Central memory CD8-positive, alpha-beta T cell (primary cell): ENCODE results near the gene TNFSF15.

ENCODE experiments used
- ATAC-seq: fragments of 150-1000 bp; cut with Tn5 transposase; replicated peaks from 2 replicates; pipeline ENCODE4 v1.10.0; 2022; ENCODE audit warnings: mild to moderate bottlenecking, moderate FRiP score, moderate number of reproducible peaks; ENCODE audit not compliant: poor library complexity, severe bottlenecking; ENCODE audit errors: extremely low read depth
- DNase-seq, 2 donors: peaks; one replicate each; pipeline ENCODE4 v3.0.0; 2021; ENCODE audit warnings: low spot score in 2 of 2
- H3K27ac Mint-ChIP-seq: one replicate; pipeline ENCODE4 v1.8.0; 2022; ENCODE audit warnings: low read depth, mild to moderate bottlenecking, moderate library complexity, mixed read lengths
- H3K27me3 Mint-ChIP-seq: one replicate; pipeline ENCODE4 v1.8.0; 2022; ENCODE audit warnings: mixed read lengths
- H3K36me3 Mint-ChIP-seq: one replicate; pipeline ENCODE4 v1.8.0; 2022; ENCODE audit warnings: mild to moderate bottlenecking, moderate library complexity, mixed read lengths; ENCODE audit not compliant: insufficient read depth
- H3K4me1 Mint-ChIP-seq: one replicate; pipeline ENCODE4 v1.8.0; 2022; ENCODE audit warnings: mixed read lengths
- H3K4me3 Mint-ChIP-seq: one replicate; pipeline ENCODE4 v1.8.0; 2022; ENCODE audit warnings: mild to moderate bottlenecking, moderate library complexity, mixed read lengths
- H3K9me3 Mint-ChIP-seq: one replicate; pipeline ENCODE4 v1.8.0; 2022; ENCODE audit warnings: mixed read lengths

The TNFSF15 gene

GRCh38 chr9:114792396-114792795 is 13.4 kb downstream of the TNFSF15 start:
- DNase-seq, result no peak
- no peak overlapping the region for H3K4me3 Mint-ChIP-seq
- ATAC-seq, result no peak
- H3K9me3 Mint-ChIP-seq, result no peaks in the 10 kb centered on the region
- H3K27me3 Mint-ChIP-seq, result no peaks in the 10 kb centered on the region
- H3K36me3 Mint-ChIP-seq, result no peaks in the 10 kb centered on the region
- no peak overlapping the region for H3K27ac Mint-ChIP-seq
- no peaks in the 10 kb centered on the region for H3K4me1 Mint-ChIP-seq

GRCh38 chr9:114791736-114792135 is 14.1 kb downstream of the TNFSF15 start:
- no peaks in the 10 kb centered on the region for H3K9me3 Mint-ChIP-seq
- H3K4me1 Mint-ChIP-seq, result no peaks in the 10 kb centered on the region
- H3K27ac Mint-ChIP-seq, result no peak overlapping the region
- H3K4me3 Mint-ChIP-seq, result no peak overlapping the region
- no peaks in the 10 kb centered on the region for H3K27me3 Mint-ChIP-seq
- no peak for DNase-seq
- no peaks in the 10 kb centered on the region for H3K36me3 Mint-ChIP-seq
- ATAC-seq, result no peak

DNA sequence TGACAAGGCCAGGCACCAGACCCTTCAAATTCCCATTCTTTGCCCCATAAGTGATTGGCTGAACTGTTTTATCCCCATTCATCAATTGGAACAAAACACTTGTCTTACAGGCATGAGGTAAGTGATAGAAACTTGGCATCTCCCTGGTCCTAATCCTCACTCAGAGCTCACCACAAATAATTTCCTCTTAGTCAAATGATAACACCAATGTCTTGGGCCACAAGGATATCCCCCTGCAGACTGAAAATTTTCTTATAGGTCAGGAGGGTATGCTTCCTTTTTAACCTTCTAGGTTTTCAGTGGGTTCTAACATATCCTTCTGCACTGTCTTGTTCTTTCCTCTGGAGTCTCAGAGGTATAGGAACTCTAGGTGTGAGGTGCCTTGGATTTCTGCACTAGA is 14.5 kb downstream of the TNFSF15 start:
- H3K27me3 Mint-ChIP-seq, result no peaks in the 10 kb centered on the region
- H3K4me3 Mint-ChIP-seq, result no peak overlapping the region
- no peaks in the 10 kb centered on the region for H3K9me3 Mint-ChIP-seq
- no peak for ATAC-seq
- no peaks in the 10 kb centered on the region for H3K36me3 Mint-ChIP-seq
- H3K27ac Mint-ChIP-seq, result no peak overlapping the region
- no peaks in the 10 kb centered on the region for H3K4me1 Mint-ChIP-seq
- DNase-seq, result no peak

DNA sequence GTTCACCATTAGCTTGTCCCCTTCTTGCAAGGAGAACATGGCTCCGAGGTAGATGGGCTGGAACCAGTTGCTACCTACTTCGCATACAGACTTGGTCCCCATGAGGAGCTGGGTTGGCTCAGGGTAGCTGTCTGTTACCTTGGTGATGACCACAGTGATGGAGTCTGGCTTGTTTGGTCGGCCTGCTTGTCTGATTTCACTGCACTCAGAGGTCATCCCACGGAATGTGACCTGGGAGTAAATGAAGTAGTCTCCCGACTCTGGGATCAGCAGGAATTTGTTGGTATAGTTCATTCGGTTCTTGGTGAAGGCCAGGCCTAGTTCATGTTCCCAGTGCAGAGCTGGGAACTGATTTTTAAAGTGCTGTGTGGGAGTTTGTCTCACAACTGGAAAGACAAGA is 15.3 kb downstream of the TNFSF15 start:
- Mint-ChIP-seq H3K4me1 (no peaks in the 10 kb centered on the region), H3K27me3 (peaks cover 2% of the 10 kb centered on the region), H3K9me3 (no peaks in the 10 kb centered on the region), H3K27ac (no peak overlapping the region), H3K4me3 (no peak overlapping the region), H3K36me3 (no peaks in the 10 kb centered on the region)
- DNase-seq (no peak), ATAC-seq (no peak)

- no peak for DNase-seq
- no peaks in the 10 kb centered on the region for H3K36me3 Mint-ChIP-seq
- H3K27me3 Mint-ChIP-seq, result peaks cover 6% of the 10 kb centered on the region
- H3K27ac Mint-ChIP-seq, result no peak overlapping the region
- no peaks in the 10 kb centered on the region for H3K9me3 Mint-ChIP-seq
- H3K4me1 Mint-ChIP-seq, result no peaks in the 10 kb centered on the region
- ATAC-seq, result no peak
- no peak overlapping the region for H3K4me3 Mint-ChIP-seq
Measured at GRCh38 chr9:114789006-114789405, 16.8 kb downstream of the TNFSF15 start.

GRCh38 chr9:114787781-114788498 is 17.9 kb downstream of the TNFSF15 start:
- H3K4me1 Mint-ChIP-seq, result no peaks in the 10 kb centered on the region
- peaks cover 6% of the 10 kb centered on the region for H3K27me3 Mint-ChIP-seq
- no peaks in the 10 kb centered on the region for H3K36me3 Mint-ChIP-seq
- H3K27ac Mint-ChIP-seq, result no peak overlapping the region
- ATAC-seq (no peak), DNase-seq (no peak)
- H3K4me3 Mint-ChIP-seq, result no peak overlapping the region
- H3K9me3 Mint-ChIP-seq, result no peaks in the 10 kb centered on the region

DNA sequence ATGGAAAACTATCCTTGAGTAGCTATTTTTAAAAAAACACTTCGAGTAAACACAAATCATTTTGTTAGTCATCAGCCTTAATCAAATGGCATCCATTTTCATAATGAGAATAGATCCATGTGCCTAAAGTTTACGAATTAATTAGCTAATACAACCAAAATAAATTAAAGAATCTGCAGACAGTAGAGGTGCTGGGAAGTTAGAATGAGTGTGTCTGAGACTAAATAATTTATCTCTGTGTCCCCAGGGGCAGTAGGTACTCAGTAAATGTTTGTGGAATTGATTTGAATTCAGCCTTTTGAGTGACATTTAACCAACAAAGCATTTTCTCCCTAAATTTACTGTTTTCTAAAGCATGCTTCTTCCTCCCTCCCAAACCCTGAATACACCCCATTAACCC is 18.6 kb downstream of the TNFSF15 start:
- Mint-ChIP-seq H3K9me3 (no peaks in the 10 kb centered on the region), H3K4me3 (no peak overlapping the region), H3K36me3 (no peaks in the 10 kb centered on the region), H3K27ac (no peak overlapping the region), H3K4me1 (no peaks in the 10 kb centered on the region), H3K27me3 (peaks cover 6% of the 10 kb centered on the region)
- no peak for DNase-seq
- ATAC-seq, result no peak

GRCh38 chr9:114785866-114786650 is 19.8 kb downstream of the TNFSF15 start:
- Mint-ChIP-seq H3K4me1 (no peaks in the 10 kb centered on the region), H3K36me3 (no peaks in the 10 kb centered on the region), H3K9me3 (no peaks in the 10 kb centered on the region), H3K4me3 (no peak overlapping the region), H3K27me3 (peaks cover 6% of the 10 kb centered on the region), H3K27ac (no peak overlapping the region)
- DNase-seq, result no peak
- ATAC-seq, result no peak

DNA sequence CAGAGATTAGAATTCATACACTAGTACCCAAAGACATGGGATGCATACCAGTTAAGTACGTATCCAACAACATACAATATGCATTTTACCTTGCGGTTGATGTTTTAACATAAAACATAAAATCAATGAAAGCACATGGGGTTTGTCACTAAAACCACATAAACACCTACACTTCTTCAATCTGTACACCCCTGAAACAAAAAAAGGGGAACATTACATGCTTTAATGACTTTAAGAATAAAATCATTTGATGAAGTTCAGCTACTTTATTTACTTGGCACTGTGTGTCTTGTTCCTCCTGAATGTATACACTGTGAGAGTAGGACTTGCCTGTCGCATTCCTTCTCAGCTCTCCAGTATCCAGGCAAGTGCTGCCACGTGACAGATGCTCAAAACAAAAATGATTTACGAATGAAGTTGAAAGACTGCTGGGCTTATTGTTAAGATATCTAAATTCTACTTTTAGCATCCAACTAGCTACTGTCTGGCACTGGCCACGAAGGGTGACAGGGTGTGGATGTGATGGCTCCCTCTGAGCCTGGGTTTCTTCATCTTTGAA is 21.0 kb downstream of the TNFSF15 start:
- DNase-seq (no peak), ATAC-seq (no peak)
- H3K4me1 Mint-ChIP-seq, result no peaks in the 10 kb centered on the region
- H3K36me3 Mint-ChIP-seq, result no peaks in the 10 kb centered on the region
- H3K27me3 Mint-ChIP-seq, result peaks cover 6% of the 10 kb centered on the region
- no peak overlapping the region for H3K4me3 Mint-ChIP-seq
- no peaks in the 10 kb centered on the region for H3K9me3 Mint-ChIP-seq
- no peak overlapping the region for H3K27ac Mint-ChIP-seq

DNA sequence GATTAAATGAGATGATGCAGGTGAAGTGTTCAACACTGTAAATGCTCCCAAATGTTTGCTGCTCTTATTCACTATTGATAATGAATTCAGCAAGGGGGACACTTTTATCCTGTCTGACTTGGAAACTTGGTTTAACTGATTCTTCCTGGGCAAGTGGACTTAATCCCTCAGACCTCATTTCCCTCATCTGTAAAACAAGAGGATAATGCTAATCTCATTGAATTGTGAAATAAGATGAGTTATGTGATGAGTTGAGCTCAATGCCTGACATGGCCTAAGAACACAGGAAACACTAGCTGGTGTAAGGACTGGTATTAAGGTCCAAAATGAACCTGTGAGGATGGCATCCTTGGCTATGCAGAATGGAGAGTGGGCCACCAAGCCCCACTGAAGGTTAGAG is 23.3 kb downstream of the TNFSF15 start:
- ATAC-seq (no peak), DNase-seq (no peak)

GRCh38 chr9:114779352-114779845 is 26.4 kb downstream of the TNFSF15 start:
- no peak overlapping the region for H3K4me3 Mint-ChIP-seq

More for the DNA sequence above, 23.3 kb downstream of the TNFSF15 start:
- peaks cover 22% of the 10 kb centered on the region for H3K27me3 Mint-ChIP-seq
- no peaks in the 10 kb centered on the region for H3K36me3 Mint-ChIP-seq
- H3K4me3 Mint-ChIP-seq, result no peak overlapping the region
- no peaks in the 10 kb centered on the region for H3K9me3 Mint-ChIP-seq
- peaks cover 5% of the 10 kb centered on the region for H3K4me1 Mint-ChIP-seq
- no peak overlapping the region for H3K27ac Mint-ChIP-seq

DNA sequence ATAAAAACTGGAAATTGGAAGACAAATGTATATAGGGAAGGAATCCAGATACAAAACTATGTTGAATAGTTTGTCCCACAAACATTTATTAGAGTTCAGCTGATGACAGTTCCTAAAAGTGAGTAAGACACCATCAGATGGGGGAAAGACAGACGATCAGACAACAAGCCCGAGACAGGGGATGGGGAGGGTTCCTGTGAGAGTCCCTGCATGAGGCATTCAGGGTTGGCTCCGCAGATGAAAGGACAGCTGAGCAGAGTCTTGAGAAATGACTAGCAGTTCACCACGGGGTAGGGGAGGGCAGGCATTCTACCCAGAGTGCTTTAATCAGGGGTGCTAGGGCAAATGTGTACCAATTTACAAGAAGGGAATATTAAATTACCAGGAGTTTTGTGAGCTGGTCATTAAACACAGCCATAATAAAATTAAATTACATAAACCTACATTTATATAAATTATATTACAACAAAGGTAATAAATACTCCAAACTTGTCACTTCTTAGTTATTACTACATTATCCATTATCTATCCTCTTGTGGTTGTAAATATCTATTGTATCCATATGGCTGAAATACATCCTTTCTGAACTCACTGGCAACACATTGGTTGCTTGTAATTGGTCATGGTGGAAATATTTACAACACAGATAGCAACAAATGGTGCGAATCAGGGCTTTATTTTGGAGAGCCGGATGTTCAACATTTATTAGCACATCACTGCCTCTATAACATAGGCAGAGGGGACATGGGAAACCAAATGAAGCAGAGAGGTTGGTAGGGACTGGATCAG is 27.8 kb downstream of the TNFSF15 start:
- ATAC-seq (no peak), DNase-seq (no peak)
- Mint-ChIP-seq H3K4me1 (peaks cover 11% of the 10 kb centered on the region), H3K27me3 (peaks cover 20% of the 10 kb centered on the region), H3K9me3 (no peaks in the 10 kb centered on the region), H3K36me3 (no peaks in the 10 kb centered on the region), H3K27ac (no peak overlapping the region), H3K4me3 (no peak overlapping the region)

More at GRCh38 chr9:114779352-114779845, 26.4 kb downstream of the TNFSF15 start:
- Mint-ChIP-seq H3K4me1 (peaks cover 11% of the 10 kb centered on the region), H3K36me3 (no peaks in the 10 kb centered on the region), H3K27ac (no peak overlapping the region), H3K9me3 (no peaks in the 10 kb centered on the region), H3K27me3 (peaks cover 20% of the 10 kb centered on the region)
- ATAC-seq, result no peak
- DNase-seq, result no peak
